Glutamatergic neuron (in vitro differentiated cells): ENCODE measurements around the gene COL16A1. TPM values are rescaled to one million over a fixed set of nuclear protein-coding genes. Genes with fewer than 3 reads are reported as not detected.

Experiments used
- DNase-seq: peaks from one replicate; pipeline ENCODE4 v3.0.0; 2022
- H3K27ac Mint-ChIP-seq: one replicate; pipeline ENCODE4 v1.8.0; 2020; ENCODE audit warnings: mild to moderate bottlenecking, mixed read lengths, inconsistent platforms; ENCODE audit not compliant: unreplicated experiment
- H3K27me3 Mint-ChIP-seq: one replicate; pipeline ENCODE4 v1.8.0; 2020; ENCODE audit warnings: mild to moderate bottlenecking, moderate library complexity, mixed read lengths, inconsistent platforms; ENCODE audit not compliant: unreplicated experiment
- H3K36me3 Mint-ChIP-seq: one replicate; pipeline ENCODE4 v1.8.0; 2020; ENCODE audit warnings: mild to moderate bottlenecking, mixed read lengths, inconsistent platforms; ENCODE audit not compliant: unreplicated experiment
- H3K4me1 Mint-ChIP-seq: one replicate; pipeline ENCODE4 v1.8.0; 2020; ENCODE audit warnings: mild to moderate bottlenecking, low read depth, mixed read lengths, inconsistent platforms; ENCODE audit not compliant: unreplicated experiment
- H3K4me3 Mint-ChIP-seq: one replicate; pipeline ENCODE4 v1.8.0; 2020; ENCODE audit warnings: mild to moderate bottlenecking, mixed read lengths, inconsistent platforms; ENCODE audit not compliant: unreplicated experiment
- H3K9me3 Mint-ChIP-seq: one replicate; pipeline ENCODE4 v1.8.0; 2020; ENCODE audit warnings: mild to moderate bottlenecking, moderate library complexity, mixed read lengths, inconsistent platforms; ENCODE audit not compliant: unreplicated experiment
- total RNA-seq: library from RNA; stranded (reverse); fragmentation: NEBNext Ultra II Directional; extraction: Animal tissue kit (Norgen Biotek cat#: 25700); gene quantifications from one replicate; pipeline ENCODE4 v1.2.1, GENCODE V29; 2021; ENCODE audit not compliant: unreplicated experiment
- TF ChIP-seq, protein P1 (sequence below): fragments of 200-600 bp; sonication (generic); IDR thresholded peaks from one replicate; pipeline ENCODE4 v1.5.0; 2021; ENCODE audit not compliant: partially characterized antibody, unreplicated experiment

COL16A1 gene
- total RNA-seq, 1 donor from 2014 or later, result 52.2 TPM

DNA sequence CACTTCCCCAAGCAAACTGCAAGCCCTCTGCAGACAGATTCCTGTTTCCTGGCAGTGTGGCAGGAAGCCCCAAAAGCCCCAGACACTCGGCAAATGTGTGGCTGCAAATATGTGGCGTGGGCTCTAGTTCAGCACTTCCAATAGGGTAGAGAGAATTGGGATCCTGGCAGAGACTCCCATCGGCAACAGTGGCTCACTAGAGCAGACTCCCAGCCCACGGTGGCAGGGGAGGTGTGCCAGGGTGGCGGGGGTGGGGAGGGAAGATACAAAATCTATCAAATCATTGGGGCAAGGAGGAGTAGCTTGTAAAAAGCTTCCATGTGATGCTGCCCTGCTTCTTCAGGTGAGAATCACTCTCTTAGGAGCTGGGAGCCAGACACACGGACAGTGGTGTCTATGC lies 25.9 kb downstream of the COL16A1 start:
- no peak for DNase-seq
- H3K27ac Mint-ChIP-seq, result no peak overlapping the region
- no peak overlapping the region for H3K4me3 Mint-ChIP-seq
- peaks cover 26% of the 10 kb centered on the region for H3K4me1 Mint-ChIP-seq
- peaks cover 5% of the 10 kb centered on the region for H3K27me3 Mint-ChIP-seq
- TF ChIP-seq, protein P1, sequence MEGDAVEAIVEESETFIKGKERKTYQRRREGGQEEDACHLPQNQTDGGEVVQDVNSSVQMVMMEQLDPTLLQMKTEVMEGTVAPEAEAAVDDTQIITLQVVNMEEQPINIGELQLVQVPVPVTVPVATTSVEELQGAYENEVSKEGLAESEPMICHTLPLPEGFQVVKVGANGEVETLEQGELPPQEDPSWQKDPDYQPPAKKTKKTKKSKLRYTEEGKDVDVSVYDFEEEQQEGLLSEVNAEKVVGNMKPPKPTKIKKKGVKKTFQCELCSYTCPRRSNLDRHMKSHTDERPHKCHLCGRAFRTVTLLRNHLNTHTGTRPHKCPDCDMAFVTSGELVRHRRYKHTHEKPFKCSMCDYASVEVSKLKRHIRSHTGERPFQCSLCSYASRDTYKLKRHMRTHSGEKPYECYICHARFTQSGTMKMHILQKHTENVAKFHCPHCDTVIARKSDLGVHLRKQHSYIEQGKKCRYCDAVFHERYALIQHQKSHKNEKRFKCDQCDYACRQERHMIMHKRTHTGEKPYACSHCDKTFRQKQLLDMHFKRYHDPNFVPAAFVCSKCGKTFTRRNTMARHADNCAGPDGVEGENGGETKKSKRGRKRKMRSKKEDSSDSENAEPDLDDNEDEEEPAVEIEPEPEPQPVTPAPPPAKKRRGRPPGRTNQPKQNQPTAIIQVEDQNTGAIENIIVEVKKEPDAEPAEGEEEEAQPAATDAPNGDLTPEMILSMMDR, result no peak
- H3K36me3 Mint-ChIP-seq, result no peaks in the 10 kb centered on the region
- H3K9me3 Mint-ChIP-seq, result peaks cover 8% of the 10 kb centered on the region

DNA sequence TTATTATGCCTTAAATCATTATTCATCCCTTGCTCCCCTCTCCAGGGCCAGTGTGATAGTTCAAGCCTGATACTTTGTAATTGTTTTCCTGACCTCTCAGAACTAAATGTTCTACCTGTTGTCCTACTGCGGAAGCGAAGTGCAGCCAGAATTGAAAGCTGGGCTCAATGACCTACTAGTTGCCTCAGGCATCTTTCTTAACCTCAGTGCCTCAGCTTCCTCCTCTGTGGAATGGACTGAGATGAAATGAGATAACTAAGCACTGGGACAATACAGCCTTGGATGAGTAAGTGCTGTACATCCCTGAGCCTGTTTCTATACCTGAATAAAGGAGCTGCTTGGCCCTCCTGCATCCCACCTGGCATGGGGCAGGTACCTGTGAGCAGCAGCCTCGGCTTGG lies 26.4 kb downstream of the COL16A1 start:
- H3K36me3 Mint-ChIP-seq, result no peaks in the 10 kb centered on the region
- H3K27me3 Mint-ChIP-seq, result peaks cover 5% of the 10 kb centered on the region
- peaks cover 27% of the 10 kb centered on the region for H3K4me1 Mint-ChIP-seq
- DNase-seq, result no peak
- no peak overlapping the region for H3K4me3 Mint-ChIP-seq
- peaks cover 8% of the 10 kb centered on the region for H3K9me3 Mint-ChIP-seq
- TF ChIP-seq, protein P1, result no peak
- H3K27ac Mint-ChIP-seq, result no peak overlapping the region

DNA sequence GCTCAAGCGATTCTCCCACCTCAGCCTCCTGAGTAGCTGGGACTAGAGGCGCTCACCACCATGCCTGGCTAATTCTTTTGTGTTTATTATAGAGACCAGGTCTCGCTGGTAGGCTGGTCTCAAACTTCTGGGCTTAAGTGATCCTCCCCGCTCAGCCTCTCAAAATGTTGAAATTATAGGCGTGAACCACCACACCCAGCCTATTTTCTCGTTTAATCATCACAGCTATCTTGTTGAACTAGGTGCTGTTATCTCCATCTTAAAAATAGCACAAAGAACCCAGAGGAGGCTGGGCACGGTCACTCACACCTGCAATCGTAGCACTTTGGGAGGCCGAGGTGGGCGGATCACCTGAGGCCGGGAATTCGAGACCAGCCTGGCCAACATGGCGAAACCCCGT lies 28.1 kb downstream of the COL16A1 start:
- peaks cover 35% of the 10 kb centered on the region for H3K4me1 Mint-ChIP-seq
- peaks cover 8% of the 10 kb centered on the region for H3K9me3 Mint-ChIP-seq
- no peak overlapping the region for H3K4me3 Mint-ChIP-seq
- no peaks in the 10 kb centered on the region for H3K36me3 Mint-ChIP-seq
- no peak for DNase-seq
- H3K27ac Mint-ChIP-seq, result no peak overlapping the region
- TF ChIP-seq, protein P1, result no peak
- peaks cover 7% of the 10 kb centered on the region for H3K27me3 Mint-ChIP-seq

DNA sequence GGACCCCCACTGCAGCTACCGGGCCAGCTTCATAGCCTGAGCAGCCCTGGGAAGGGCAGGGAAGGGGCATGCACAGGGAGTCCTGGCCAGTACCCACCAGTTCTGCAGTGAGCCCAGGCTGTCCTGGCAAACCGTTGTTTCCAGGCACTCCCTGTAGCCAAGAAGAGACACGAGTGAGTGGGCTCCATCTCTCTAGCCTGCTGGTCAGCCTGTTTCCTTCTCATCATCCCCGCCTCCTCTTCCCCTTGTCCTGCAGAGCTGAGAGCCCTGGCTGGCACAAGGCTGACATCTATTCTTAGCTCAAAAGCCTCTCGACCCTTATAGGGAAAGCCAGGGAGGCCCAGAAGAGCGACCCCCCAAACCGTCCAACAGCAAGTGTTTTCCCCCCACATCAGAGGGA lies 28.7 kb downstream of the COL16A1 start:
- H3K4me1 Mint-ChIP-seq, result peaks cover 41% of the 10 kb centered on the region
- TF ChIP-seq, protein P1, result no peak

DNA sequence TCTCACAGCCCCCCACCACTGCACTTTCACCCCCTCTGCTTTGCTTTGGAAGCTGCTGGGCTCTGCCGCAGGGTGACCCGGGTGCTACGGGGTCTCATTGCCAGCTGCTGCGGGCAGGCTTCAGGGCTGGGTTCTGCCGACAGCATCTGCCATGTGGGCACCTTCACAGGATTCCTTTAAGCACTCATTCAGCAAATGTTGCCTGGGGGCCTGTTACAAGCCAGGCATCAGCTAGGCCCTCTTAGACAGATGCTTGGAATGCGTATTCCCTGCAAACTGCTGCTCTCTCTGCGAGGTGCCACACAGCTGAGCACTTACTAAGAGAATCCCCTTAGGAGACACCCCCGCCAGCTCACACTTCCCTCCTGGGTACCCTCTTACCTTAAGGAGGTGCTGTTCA lies 29.2 kb downstream of the COL16A1 start:
- Mint-ChIP-seq H3K9me3 (peaks cover 11% of the 10 kb centered on the region), H3K4me3 (no peak overlapping the region), H3K36me3 (no peaks in the 10 kb centered on the region), H3K27ac (peak overlapping the region; percentile 88), H3K4me1 (peaks cover 46% of the 10 kb centered on the region), H3K27me3 (peaks cover 11% of the 10 kb centered on the region)
- TF ChIP-seq, protein P1, result no peak
- no peak for DNase-seq

More for the DNA sequence above, 28.7 kb downstream of the COL16A1 start:
- H3K36me3 Mint-ChIP-seq, result no peaks in the 10 kb centered on the region
- H3K27me3 Mint-ChIP-seq, result peaks cover 9% of the 10 kb centered on the region
- H3K27ac Mint-ChIP-seq, result no peak overlapping the region
- DNase-seq, result no peak
- H3K4me3 Mint-ChIP-seq, result peak overlapping the region; percentile 6
- peaks cover 9% of the 10 kb centered on the region for H3K9me3 Mint-ChIP-seq
